NB4 (cell line): ENCODE data around the gene MBOAT1.

ENCODE experiments used
- CTCF ChIP-seq: IDR thresholded peaks from one replicate; pipeline ENCODE4 v1.5.1; 2012; ENCODE audit warnings: low read depth, low read length
- MAX ChIP-seq: IDR thresholded peaks from 2 replicates; pipeline ENCODE4 v1.6.1; 2011; ENCODE audit warnings: low read depth, low read length
- MYC ChIP-seq: IDR thresholded peaks from 2 replicates; pipeline ENCODE4 v1.6.1; 2011; ENCODE audit warnings: low read depth, low read length

- TF ChIP-seq CTCF (no peak), MYC (no peak), MAX (no peak)
Observed at GRCh38 chr6:20109526-20109925, 102.7 kb downstream of the MBOAT1 start.
